ENCODE measurements around the gene CAND1. TPM values are rescaled to one million over a fixed set of nuclear protein-coding genes. Genes with fewer than 3 reads are reported as not detected.

CAND1 gene
- total RNA-seq, 2 donors from 2014 or later, result 134 to 155 TPM

- H3K36me3 ChIP-seq, result no peaks in the 10 kb centered on the region
- H3K4me3 ChIP-seq, result no peak overlapping the region
- no peak for TF ChIP-seq CTCF (IDR thresholded peaks at IDR 0.05)
- H3K27ac ChIP-seq, result no peak overlapping the region
- no peaks in the 10 kb centered on the region for H3K27me3 ChIP-seq
- no peaks in the 10 kb centered on the region for H3K9me3 ChIP-seq
- H3K9ac ChIP-seq (ENCODE audit: low read depth in 2 of 2, low read length in 2 of 2), result no peak overlapping the region
- no peak for DNase-seq
- intact Hi-C loops (cut with DNase I), result no loop called here
- no peaks in the 10 kb centered on the region for H3K4me1 ChIP-seq
Observed at GRCh38 chr12:67322580-67322979, 53.4 kb downstream of the CAND1 start.

DNA sequence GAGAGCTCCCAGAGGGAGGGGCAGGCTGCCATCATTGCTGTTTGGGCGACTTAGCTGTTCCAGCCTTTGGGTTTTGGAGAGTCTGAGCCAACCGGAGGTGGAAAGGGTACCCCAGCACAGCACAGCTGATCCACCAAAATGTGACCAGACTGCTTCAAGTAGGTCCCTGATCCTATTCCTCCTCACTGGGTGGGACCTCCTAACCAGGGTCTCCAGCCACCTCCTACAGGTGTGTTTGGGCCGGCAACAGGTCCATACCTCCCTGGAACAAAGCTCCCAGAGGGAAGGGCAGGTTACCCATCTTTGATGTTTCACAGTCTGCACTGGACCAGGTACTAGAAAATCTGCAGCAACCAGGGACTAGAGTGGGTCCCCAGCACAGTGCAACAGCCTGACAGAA lies 53.8 kb downstream of the CAND1 start:
- Histone ChIP-seq H3K4me3 (no peak overlapping the region), H3K27ac (no peak overlapping the region), H3K27me3 (no peaks in the 10 kb centered on the region), H3K9ac (ENCODE audit: low read depth in 2 of 2, low read length in 2 of 2) (no peak overlapping the region), H3K36me3 (no peaks in the 10 kb centered on the region), H3K9me3 (no peaks in the 10 kb centered on the region), H3K4me1 (no peaks in the 10 kb centered on the region)
- intact Hi-C loops (cut with DNase I), result no loop called here
- no peak for DNase-seq
- TF ChIP-seq CTCF (IDR thresholded peaks at IDR 0.05), result no peak

GRCh38 chr12:67326637-67327036 lies 57.5 kb downstream of the CAND1 start:
- no peak overlapping the region for H3K27ac ChIP-seq
- no peak overlapping the region for H3K4me3 ChIP-seq
- intact Hi-C loops (cut with DNase I), result no loop called here
- no peaks in the 10 kb centered on the region for H3K27me3 ChIP-seq
- H3K4me1 ChIP-seq, result no peaks in the 10 kb centered on the region
- no peaks in the 10 kb centered on the region for H3K9me3 ChIP-seq
- TF ChIP-seq CTCF (IDR thresholded peaks at IDR 0.05), result no peak
- no peak overlapping the region for H3K9ac ChIP-seq (ENCODE audit: low read depth in 2 of 2, low read length in 2 of 2)
- no peak for DNase-seq
- no peaks in the 10 kb centered on the region for H3K36me3 ChIP-seq

DNA sequence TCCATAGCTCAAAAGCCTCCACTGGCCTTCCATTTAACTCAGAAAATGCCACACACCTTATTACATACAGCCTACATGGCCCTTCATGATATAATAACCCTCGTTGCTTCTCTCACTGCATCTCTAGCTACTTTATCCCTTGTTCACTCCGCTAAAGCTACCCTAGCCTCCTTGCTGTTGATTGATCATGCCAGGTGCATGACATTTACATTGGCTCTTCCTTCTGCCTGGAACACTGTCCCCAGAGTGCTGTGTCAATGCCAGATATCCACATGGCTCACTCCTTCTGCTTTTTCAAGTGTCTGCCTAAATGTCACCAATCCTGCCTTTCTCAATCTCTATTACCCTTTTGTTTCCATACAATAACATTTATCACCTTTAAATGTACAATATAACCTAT lies 58.3 kb downstream of the CAND1 start:
- Histone ChIP-seq H3K36me3 (no peaks in the 10 kb centered on the region), H3K9ac (ENCODE audit: low read depth in 2 of 2, low read length in 2 of 2) (no peak overlapping the region), H3K9me3 (no peaks in the 10 kb centered on the region), H3K4me1 (no peaks in the 10 kb centered on the region), H3K27me3 (no peaks in the 10 kb centered on the region), H3K27ac (no peak overlapping the region), H3K4me3 (no peak overlapping the region)
- intact Hi-C loops (cut with DNase I), result no loop called here
- no peak for TF ChIP-seq CTCF (IDR thresholded peaks at IDR 0.05)
- no peak for DNase-seq

DNA sequence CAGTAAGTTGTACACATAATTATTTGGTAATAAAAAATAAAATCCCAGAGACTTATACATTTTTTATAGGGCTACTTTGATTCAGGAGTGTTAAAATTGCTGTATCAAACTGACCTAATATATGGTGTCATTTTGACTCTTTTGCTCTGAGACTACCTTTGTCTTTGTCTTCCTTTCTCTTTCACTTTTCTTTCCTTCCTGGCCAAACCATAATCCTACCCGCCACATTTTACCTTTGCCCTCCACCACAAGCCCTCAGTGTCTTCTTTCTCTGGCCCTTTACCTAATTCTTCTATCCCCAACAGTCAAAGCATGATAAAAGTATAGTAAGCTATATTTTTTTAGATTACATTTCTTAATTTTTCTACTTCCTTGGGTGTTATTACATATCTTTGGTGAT lies 62.0 kb downstream of the CAND1 start:
- Histone ChIP-seq H3K27ac (no peak overlapping the region), H3K27me3 (no peaks in the 10 kb centered on the region), H3K4me1 (no peaks in the 10 kb centered on the region), H3K4me3 (no peak overlapping the region), H3K36me3 (no peaks in the 10 kb centered on the region), H3K9ac (ENCODE audit: low read depth in 2 of 2, low read length in 2 of 2) (no peak overlapping the region), H3K9me3 (no peaks in the 10 kb centered on the region)
- DNase-seq, result no peak
- intact Hi-C loops (cut with DNase I), result no loop called here
- no peak for TF ChIP-seq CTCF (IDR thresholded peaks at IDR 0.05)

GRCh38 chr12:67331828-67332227 lies 62.7 kb downstream of the CAND1 start:
- Histone ChIP-seq H3K9ac (ENCODE audit: low read depth in 2 of 2, low read length in 2 of 2) (no peak overlapping the region), H3K4me1 (no peaks in the 10 kb centered on the region), H3K4me3 (no peak overlapping the region), H3K36me3 (no peaks in the 10 kb centered on the region), H3K9me3 (no peaks in the 10 kb centered on the region), H3K27ac (no peak overlapping the region), H3K27me3 (no peaks in the 10 kb centered on the region)
- intact Hi-C loops (cut with DNase I), result no loop called here
- DNase-seq, result no peak
- no peak for TF ChIP-seq CTCF (IDR thresholded peaks at IDR 0.05)
